Spinal cord (tissue), 10 donors: ENCODE measurements around the gene NHLRC3. TPM values are rescaled to one million over a fixed set of nuclear protein-coding genes. Genes with fewer than 3 reads are reported as not detected.

Experiments used
- DNase-seq, 6 donors: peaks; one replicate each; pipeline versions ENCODE4 v3.0.0 to v3.0.0-alpha.2; 2013 to 2015; ENCODE audit warnings: low spot score in 6 of 6, low read depth in 4 of 6
- H3K27ac ChIP-seq: one replicate; pipeline ENCODE4 v1.5.1; 2013; ENCODE audit warnings: low read depth, low read length, control low read depth
- H3K27me3 ChIP-seq: one replicate; pipeline ENCODE4 v1.6.1; 2013; ENCODE audit warnings: low read length; ENCODE audit not compliant: control insufficient read depth, insufficient read depth
- H3K36me3 ChIP-seq: one replicate; pipeline ENCODE4 v1.6.1; 2013; ENCODE audit warnings: low read length; ENCODE audit not compliant: control insufficient read depth, insufficient read depth
- H3K4me1 ChIP-seq: one replicate; pipeline ENCODE4 v1.6.1; 2013; ENCODE audit warnings: low read length; ENCODE audit not compliant: control insufficient read depth, insufficient read depth
- H3K4me3 ChIP-seq: one replicate; pipeline ENCODE4 v1.5.1; 2013; ENCODE audit warnings: low read depth, low read length, control low read depth
- H3K9me3 ChIP-seq: one replicate; pipeline ENCODE4 v1.6.1; 2013; ENCODE audit warnings: low read length; ENCODE audit not compliant: control insufficient read depth, insufficient read depth
- WGBS: methylation state at CpG from one replicate; pipeline ENCODE4 v1.1.5; 2013; ENCODE audit warnings: missing lambda C conversion rate; ENCODE audit not compliant: insufficient coverage; 5-methylcytosine and 5-hydroxymethylcytosine counted together
- polyA plus RNA-seq, 2 donors: library from polyadenylated mRNA; unstranded; fragments of 120-200 nt; gene quantifications; one replicate each; pipeline ENCODE4 v1.2.1, GENCODE V29; 2013; ENCODE audit not compliant: insufficient read length in 2 of 2
- total RNA-seq, 2 donors: library from RNA; depleted of rRNA in 1 of 2; stranded (reverse); fragments of 120-200 nt in 1 of 2; fragments of >200 nt in 1 of 2; gene quantifications; one replicate each; pipeline versions ENCODE4 v1.2.3 to v1.2.4, GENCODE V29; 2013 to 2014
- donor health status: healthy.

NHLRC3 gene
- total and polyA plus RNA-seq, 4 donors, result 28.1 to 40.3 (median 34.3) TPM

GRCh38 chr13:39038569-39039030 is 344 bp downstream of the NHLRC3 start:
- Histone ChIP-seq H3K36me3 (no peaks in the 10 kb centered on the region), H3K9me3 (no peaks in the 10 kb centered on the region), H3K27me3 (no peaks in the 10 kb centered on the region), H3K4me1 (peaks cover 5% of the 10 kb centered on the region), H3K27ac (peak overlapping the region; percentile 86), H3K4me3 (peak overlapping the region; percentile 99)
- WGBS, result 0% methylated on average over 9 of the region's 15 CpGs
- no peak for DNase-seq

- H3K27ac ChIP-seq, result no peak overlapping the region
- no peak for DNase-seq
- no peaks in the 10 kb centered on the region for H3K9me3 ChIP-seq
- peaks cover 5% of the 10 kb centered on the region for H3K4me1 ChIP-seq
- H3K36me3 ChIP-seq, result peaks cover under 1% of the 10 kb centered on the region
- H3K4me3 ChIP-seq, result peak overlapping the region; percentile 99
- 32% methylated on average over 2 of the region's 7 CpGs for WGBS
- H3K27me3 ChIP-seq, result no peaks in the 10 kb centered on the region
Observed at GRCh38 chr13:39039041-39039440, 785 bp downstream of the NHLRC3 start.

- H3K36me3 ChIP-seq, result peaks cover 2% of the 10 kb centered on the region
- no peak overlapping the region for H3K4me3 ChIP-seq
- no peak for DNase-seq
- H3K4me1 ChIP-seq, result peaks cover 5% of the 10 kb centered on the region
- no peaks in the 10 kb centered on the region for H3K27me3 ChIP-seq
- no peaks in the 10 kb centered on the region for H3K9me3 ChIP-seq
- WGBS, result no CpG with 5 or more reads among the region's 1 CpG
- H3K27ac ChIP-seq, result no peak overlapping the region
Observed at GRCh38 chr13:39040206-39040605, 1.9 kb downstream of the NHLRC3 start.

- DNase-seq, result no peak
- WGBS, result no CpG with 5 or more reads among the region's 3 CpGs
- Histone ChIP-seq H3K27me3 (no peaks in the 10 kb centered on the region), H3K36me3 (peaks cover 2% of the 10 kb centered on the region), H3K27ac (no peak overlapping the region), H3K9me3 (no peaks in the 10 kb centered on the region), H3K4me3 (no peak overlapping the region), H3K4me1 (peaks cover 5% of the 10 kb centered on the region)
Observed at GRCh38 chr13:39044536-39044935, 6.3 kb downstream of the NHLRC3 start.

GRCh38 chr13:39047560-39047959 is 9.3 kb downstream of the NHLRC3 start:
- Histone ChIP-seq H3K4me1 (no peaks in the 10 kb centered on the region), H3K9me3 (no peaks in the 10 kb centered on the region), H3K27ac (no peak overlapping the region), H3K4me3 (no peak overlapping the region), H3K36me3 (peaks cover 2% of the 10 kb centered on the region), H3K27me3 (no peaks in the 10 kb centered on the region)
- WGBS, result 33% methylated on average over 1 of the region's 2 CpGs
- no peak for DNase-seq

GRCh38 chr13:39048806-39049205 is 10.6 kb downstream of the NHLRC3 start:
- Histone ChIP-seq H3K27me3 (no peaks in the 10 kb centered on the region), H3K4me1 (no peaks in the 10 kb centered on the region), H3K4me3 (no peak overlapping the region), H3K36me3 (peaks cover 2% of the 10 kb centered on the region), H3K27ac (no peak overlapping the region), H3K9me3 (no peaks in the 10 kb centered on the region)
- DNase-seq, result no peak

GRCh38 chr13:39049274-39049673 is 11.0 kb downstream of the NHLRC3 start:
- no peak for DNase-seq
- no peaks in the 10 kb centered on the region for H3K4me1 ChIP-seq
- no peak overlapping the region for H3K4me3 ChIP-seq
- H3K9me3 ChIP-seq, result no peaks in the 10 kb centered on the region
- no peak overlapping the region for H3K27ac ChIP-seq
- H3K36me3 ChIP-seq, result no peaks in the 10 kb centered on the region
- H3K27me3 ChIP-seq, result no peaks in the 10 kb centered on the region
- WGBS, result 100% methylated on average over 1 of the region's 3 CpGs

- Histone ChIP-seq H3K27ac (no peak overlapping the region), H3K4me3 (no peak overlapping the region), H3K27me3 (no peaks in the 10 kb centered on the region), H3K36me3 (no peaks in the 10 kb centered on the region), H3K4me1 (no peaks in the 10 kb centered on the region), H3K9me3 (peaks cover 3% of the 10 kb centered on the region)
- WGBS, result no CpG with 5 or more reads among the region's 1 CpG
- DNase-seq, result peak in 3 of 6 donors; percentile 15 to 87 (median 72)
Observed at GRCh38 chr13:39051157-39051556, 12.9 kb downstream of the NHLRC3 start.

- no peak for DNase-seq
- Histone ChIP-seq H3K4me3 (no peak overlapping the region), H3K4me1 (no peaks in the 10 kb centered on the region), H3K9me3 (peaks cover 3% of the 10 kb centered on the region), H3K36me3 (no peaks in the 10 kb centered on the region), H3K27ac (no peak overlapping the region), H3K27me3 (no peaks in the 10 kb centered on the region)
- WGBS, result 55% methylated on average over 5 of the region's 6 CpGs
Observed at GRCh38 chr13:39052944-39053343, 14.7 kb downstream of the NHLRC3 start.

- Histone ChIP-seq H3K36me3 (no peaks in the 10 kb centered on the region), H3K27ac (no peak overlapping the region), H3K4me3 (no peak overlapping the region), H3K9me3 (peaks cover 3% of the 10 kb centered on the region), H3K4me1 (no peaks in the 10 kb centered on the region), H3K27me3 (no peaks in the 10 kb centered on the region)
- DNase-seq, result no peak
- WGBS, result 100% methylated on average over 2 of the region's 3 CpGs
Observed at GRCh38 chr13:39054112-39054511, 15.9 kb downstream of the NHLRC3 start.
